HG03439 (cell line): ENCODE results near the gene MYO18B.

Experiments used
- ATAC-seq: cut with Tn5 transposase; IDR thresholded peaks from one replicate; pipeline ENCODE4 v1.9.1; 2021; ENCODE audit warnings: mild to moderate bottlenecking, moderate library complexity; ENCODE audit not compliant: unreplicated experiment

Gene MYO18B

DNA sequence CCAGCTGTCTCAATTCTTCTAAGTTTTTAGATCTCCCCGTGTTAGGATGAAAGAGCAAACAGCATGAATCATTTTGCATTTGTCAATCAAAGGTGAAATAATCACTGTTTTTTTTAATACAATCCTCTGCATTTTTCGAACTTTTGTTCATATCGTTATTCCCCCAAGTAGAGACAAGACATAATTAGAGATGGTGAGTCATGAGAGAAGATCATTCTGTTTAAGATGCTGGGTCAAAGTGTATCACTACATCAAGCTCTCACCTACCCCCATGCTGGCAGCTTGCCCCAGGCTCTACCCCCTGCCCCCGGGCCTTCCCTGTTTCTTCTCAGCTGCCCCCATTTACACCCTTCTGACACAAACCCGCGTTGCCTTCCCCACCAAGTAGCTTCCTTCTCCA, 30.5 kb upstream of the MYO18B start:
- no peak for ATAC-seq

DNA sequence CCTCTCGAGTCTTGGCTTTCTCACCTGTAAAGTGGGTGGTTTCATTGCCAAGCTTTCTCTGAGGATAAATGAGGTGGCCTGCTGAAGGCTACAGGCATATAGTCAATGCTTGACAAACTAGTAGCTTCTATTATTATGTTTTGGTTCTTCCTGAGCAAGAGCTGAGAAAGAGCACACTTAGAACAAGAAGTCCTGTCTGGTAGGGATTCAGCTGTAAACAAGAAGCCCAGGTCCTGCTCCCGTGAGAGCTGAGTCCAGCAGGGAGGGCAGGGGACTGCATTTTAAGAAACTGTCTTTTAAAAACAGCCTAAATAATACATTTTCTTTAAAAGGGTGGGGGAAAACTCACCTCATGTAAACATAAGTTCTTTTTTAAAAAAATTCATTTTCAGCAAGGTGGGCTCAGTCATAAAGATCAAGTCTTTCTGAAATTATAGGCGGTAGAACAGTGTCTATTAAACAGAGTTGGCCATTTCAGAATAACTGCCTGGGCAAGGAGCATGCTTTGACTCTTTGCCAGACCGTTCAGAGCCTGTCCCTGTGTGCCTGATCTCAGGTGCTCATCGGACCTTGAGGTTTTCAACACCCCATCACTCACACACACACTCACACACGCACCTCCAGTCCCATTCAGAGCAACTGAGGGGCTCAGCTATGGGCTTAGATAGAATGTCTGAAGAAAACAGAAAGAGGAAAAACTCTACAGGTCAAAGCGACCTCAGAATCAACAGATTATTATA, 29.2 kb upstream of the MYO18B start:
- no peak for ATAC-seq

DNA sequence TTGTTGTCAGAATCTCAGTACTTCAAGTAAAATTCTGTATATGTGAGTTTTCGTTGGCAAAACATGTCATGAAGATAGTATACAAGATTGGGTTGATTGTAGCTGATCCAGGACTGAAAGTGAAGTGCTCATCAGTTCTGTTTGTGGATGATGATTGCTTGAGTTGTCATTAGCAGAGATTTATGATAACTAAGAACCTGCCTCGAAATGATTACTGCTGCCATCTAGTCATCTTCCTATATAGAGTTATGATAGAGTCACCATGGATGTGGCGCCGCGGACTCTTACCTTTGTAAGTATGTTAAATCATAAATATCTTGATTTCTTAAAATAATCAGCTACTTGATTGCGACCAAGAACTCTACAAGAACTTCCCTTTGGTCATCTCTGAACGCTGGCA, 27.9 kb upstream of the MYO18B start:
- no peak for ATAC-seq

DNA sequence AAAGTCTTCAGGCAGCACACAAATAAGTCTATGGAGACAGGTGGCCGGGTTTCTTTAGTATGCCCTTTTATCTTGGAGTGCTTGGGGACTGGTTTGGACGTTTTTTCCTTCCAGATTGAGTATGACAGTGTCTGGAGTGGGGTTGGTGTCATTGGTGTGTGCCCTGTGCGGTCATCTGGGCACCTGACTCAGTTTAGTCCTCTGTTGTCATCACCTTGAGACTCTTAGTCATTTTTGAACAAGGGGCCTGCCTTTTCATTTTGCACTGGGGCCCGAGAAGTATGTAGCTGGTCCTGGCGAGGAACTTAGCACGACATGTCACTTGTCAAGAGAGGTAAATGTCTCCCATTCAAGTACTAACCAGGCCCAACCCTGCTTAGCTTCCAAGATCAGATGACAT, 27.2 kb upstream of the MYO18B start:
- ATAC-seq: no peak

DNA sequence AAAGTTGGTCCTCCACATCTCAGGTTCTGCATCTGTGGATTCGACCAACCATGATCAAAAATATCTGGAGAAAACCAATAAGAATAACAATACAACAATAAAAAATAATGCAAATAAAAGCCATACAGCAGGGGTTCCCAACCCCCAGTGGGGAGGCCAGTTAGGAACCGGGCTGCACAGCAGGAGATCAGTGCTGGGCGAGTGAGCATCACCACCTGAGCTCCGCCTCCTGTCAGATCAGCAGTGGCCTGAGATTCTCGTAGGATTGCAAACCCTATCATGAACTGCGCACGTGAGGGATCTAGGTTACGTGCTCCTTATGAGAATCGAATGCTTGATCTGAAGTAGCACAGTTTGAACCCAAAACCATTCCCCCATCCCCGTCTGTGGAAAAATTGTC, 25.4 kb upstream of the MYO18B start:
- no peak for ATAC-seq

DNA sequence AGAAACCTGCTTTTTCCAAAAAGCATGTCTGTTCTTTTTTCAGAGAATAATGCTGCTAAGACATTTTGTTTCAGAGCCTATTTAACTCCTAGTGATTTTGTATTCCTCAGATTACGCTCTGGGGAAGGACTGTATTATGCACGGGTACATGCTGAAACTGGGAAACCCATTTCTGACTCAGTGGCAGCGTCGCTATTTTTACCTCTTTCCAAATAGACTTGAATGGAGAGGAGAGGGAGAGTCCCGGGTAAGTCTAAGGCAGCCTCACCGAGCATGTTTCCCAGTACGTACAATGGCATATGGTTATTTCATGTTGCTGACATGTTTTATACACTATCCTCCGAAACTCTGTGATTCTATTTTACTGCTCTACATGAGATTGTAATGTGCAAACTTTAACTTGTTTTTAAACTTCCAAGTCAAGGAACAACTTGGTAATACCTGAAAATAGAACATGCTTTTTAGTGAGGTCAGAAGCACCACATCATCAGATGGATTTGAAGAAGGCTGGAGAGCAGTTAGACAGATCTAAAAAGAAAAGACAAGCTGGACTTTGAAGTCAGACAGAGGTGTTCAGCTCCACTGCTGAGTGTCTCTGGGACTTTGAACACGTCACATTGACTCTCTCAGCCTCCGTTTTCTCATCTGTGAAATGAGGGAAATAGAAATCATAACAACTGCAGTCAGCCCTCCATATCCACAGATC, 23.7 kb upstream of the MYO18B start:
- ATAC-seq: no peak

DNA sequence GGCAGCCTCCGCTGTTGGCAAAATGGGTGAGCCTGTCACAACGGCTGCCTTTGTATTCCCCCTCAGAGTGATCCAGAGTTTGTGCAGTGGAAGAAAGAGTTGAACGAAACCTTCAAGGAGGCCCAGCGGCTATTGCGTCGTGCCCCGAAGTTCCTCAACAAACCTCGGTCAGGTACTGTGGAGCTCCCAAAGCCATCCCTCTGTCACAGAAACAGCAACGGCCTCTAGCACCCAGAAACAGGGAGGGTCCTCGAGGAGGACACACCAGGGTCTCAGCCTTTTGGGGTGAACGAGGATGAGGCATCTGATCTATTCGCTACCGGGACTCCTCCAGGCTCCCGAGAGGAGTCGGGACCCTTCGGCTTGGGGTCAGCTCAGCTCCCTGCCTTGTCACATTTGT, 19.8 kb upstream of the MYO18B start:
- ATAC-seq: no peak

DNA sequence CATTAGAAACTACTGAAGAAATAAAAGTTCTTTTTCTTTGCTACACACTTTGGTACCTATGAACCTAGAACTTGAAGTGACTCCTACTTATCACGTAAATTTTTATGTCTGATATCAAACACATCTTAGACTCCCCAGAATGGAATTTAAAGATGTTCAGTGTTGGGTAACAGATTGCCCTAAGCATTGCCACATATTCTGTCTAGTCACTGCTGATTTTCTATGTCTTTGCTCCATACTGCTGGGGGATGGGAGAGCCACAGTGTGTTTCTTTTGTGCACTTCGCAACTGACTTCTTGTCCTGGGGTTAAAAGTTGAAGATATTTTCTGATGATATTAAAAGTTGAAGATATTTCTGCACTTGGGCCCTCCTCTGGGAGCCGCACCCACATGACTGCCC, 19.4 kb upstream of the MYO18B start:
- no peak for ATAC-seq

DNA sequence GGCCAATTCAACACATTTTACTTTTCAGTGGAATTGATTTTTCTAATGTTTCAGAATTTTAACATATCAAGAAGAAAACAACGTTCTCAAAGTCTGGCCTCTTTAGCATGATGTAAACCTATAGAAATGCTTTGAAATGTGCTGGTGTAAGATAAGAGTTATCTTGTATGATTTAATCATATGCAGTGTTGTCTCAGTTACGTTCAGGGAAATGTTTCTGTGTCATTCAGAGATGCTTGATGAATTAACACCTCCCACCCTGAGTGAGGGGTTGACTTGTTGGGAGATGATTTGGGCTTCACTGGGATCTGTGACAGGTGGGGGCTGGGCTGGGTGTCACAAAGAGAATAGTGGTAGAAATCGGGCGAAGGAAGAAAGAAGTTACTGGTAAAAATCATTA, 15.7 kb upstream of the MYO18B start:
- ATAC-seq: no peak

DNA sequence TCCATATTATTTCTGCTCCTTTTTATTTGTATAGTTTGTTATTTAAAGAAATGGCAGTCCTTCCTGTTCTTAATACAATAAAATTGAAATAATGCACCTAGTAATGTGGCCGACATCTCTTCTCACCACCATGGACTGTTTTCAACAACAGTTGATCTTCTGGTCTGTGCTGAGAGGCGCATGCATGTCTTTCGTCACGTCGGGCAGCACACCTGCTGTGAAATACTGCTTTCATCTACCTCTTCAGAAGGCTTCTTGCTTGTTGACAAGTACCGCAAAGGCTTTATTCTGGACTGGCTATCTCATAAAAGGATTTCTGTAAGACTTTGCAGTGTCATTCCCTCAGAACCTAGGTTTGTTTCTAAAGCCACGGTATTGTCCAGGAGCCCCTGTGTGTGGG, 13.9 kb upstream of the MYO18B start:
- ATAC-seq: no peak

DNA sequence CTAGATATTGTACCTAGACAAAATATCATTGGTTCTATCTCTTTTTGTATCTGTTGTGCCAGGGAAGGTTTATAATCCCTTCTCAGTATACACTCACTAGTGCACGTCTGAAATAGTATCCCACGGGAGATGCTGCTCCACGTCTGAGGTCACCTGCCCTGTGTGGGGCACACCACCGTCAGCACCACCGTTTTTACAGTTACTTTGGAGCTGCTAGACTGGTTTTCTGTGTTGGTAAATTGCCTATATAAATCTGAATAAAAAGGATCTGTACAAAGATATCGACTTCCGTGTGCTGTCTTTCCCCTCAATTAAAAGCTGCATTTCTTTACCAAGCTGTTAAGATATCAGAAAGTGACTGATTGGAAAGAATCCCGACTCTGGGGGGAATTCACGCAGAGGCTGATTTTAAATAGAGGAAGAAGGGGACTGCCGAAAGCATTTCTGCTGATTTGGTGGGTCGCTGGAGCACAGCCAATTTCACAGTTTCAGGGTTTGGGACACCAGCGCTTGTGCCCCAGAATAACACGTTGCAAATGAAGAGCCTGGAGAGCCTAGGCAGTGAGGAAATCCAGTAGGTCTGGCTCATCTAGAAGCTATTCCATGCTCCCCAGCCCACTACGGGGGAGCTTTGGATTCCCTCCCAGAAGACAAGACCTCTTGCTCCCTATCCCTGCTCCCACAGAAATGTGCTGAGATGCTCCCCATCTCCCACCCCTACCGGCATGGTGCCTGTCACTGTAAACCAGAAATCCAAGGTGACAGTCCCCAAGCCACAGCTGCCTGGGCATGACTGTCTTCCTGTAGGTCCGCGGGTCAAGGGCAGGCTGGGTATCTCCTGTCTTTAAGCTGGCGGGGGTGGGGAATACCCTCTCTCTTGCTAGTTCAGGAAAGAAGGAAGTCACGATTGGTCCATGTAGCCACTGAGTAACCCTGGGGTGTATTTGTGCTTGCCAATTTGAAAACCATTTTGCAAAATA, 12.7 kb upstream of the MYO18B start:
- no peak for ATAC-seq

DNA sequence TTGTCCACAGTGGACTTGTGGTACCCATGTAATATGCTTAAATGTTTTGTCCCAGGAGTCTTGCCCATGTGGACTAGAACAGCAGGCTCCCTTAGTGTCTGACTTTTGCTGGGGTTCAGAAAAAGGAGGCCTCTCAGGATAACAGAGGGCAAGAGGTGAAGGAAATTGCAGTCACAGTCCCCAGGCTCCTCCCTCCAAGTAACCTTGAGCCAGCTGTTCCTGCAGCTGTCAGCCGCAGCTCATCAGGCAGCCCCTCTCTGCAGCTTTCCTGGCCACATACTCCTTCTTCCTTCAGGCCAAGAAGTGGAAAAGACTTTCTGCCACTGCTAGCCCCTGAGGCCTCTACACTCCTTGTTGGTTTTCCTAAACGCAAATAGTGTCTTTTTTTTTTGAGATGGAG, 6.3 kb upstream of the MYO18B start:
- no peak for ATAC-seq

DNA sequence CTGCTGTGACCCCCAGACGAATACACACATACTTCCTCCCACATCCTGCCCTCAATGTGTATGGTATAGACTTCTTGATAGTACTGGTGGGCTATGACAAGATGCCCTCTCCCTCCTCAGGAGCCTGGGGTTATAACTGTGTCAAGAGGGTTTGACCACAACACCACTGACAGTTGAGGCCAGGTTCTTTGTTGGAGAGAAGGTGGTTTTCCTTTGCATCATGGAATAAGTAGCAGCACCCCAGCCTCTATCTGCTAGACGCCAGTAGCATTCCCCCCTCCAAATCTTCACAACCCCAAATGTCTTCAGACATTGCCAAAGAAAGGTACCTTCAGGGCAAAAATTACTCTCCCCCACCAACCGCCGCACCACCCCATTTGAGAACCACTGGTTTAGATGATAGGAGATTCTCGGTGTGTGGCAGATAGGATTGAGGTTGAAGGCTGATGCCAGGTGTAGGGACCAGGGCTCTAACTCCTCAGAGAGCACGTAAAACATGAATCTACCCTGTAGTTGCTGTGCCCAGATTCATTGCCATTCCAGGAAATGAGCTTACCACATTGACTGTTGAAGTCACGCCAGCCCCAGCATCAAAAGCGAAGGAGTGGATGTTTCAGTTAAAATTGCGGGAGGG, 5.5 kb upstream of the MYO18B start:
- no peak for ATAC-seq

DNA sequence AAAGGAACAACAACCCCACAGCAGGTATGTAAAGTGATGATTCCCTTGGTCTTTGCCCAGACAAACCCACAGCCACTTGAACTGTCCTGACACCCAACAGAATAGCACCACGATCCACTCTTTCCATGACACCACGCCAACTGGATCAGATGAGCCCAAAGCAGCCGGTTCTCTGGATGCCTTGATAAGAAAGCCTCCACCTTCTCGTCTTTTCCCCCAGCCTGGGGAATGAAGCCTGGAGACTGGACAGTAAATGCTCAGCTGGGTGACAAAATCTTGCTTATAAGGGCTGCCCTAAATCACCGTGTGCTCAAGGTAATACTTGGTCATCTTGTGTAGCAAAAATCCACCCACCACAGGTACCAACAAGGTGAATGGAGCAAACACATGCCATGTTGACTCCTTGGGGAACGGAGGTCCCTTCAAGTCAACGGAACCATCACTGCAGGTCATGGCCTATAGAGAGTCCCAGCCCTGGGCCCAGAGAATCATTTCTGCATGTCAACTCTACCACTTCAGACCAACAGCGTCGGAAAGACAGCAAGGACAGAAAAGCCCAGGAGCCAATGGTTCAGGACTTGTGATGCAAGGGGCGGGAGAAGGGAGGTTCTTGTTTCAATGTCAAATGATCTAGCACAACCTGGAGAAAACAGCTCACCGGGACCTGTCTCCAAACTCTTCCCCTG, 2.2 kb upstream of the MYO18B start:
- no peak for ATAC-seq

DNA sequence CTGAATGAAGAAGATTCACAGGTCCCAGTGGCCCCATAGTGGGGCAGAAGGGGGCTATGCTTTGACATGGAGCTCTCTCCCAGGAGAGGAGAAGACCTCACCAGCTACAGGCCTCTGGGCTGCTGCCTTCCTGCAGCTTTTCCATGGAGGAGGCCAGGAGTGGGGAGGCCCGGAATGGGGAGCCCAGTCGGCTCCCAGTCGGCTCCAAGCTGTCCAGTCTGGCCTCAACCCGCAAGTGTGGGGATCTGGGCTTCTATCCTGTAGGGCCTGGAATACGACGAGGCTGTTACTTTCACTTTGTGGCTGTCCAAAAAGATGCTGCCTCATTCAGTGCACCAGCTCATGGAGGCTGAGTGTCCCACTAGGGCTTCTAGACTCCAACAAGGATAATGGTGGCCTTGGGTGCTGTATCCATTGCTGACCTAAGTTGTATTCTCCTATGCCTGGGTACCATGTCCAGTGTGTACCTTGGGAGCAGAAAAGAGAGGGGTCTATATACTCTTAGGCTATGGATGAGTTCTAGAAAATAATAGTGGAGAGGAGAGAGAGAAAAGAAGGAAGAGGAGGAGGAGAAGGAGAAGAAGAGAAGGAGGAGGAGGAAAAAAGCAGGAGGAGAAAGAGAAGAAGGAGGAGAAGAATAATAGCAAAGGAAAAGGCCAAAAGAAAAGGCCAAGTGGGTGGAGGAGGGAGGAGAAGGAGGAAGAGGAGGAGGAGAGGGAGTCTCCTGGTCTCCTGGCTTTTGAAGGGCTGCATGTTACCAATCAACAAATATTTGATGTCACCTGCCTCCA, 1.1 kb downstream of the MYO18B start:
- no peak for ATAC-seq

DNA sequence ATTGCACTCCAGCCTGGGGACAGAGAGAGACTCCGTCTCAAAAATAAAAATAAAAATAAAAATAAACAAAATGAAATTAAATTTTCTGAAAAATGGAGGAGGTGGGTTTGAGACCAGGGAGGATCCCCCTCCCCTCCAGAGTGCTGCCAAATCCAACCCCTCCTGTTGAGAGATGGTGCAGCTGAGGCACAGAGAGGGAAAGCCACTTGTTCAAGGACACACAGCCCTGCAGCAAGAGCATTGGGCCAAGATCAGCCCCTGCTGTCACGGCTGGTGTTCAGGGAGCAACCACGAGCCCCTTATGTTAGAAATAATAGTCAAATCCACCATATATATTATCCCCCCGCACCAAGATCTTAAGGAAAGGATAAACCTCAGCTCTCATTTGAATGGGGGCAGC, 2.7 kb downstream of the MYO18B start:
- no peak for ATAC-seq

DNA sequence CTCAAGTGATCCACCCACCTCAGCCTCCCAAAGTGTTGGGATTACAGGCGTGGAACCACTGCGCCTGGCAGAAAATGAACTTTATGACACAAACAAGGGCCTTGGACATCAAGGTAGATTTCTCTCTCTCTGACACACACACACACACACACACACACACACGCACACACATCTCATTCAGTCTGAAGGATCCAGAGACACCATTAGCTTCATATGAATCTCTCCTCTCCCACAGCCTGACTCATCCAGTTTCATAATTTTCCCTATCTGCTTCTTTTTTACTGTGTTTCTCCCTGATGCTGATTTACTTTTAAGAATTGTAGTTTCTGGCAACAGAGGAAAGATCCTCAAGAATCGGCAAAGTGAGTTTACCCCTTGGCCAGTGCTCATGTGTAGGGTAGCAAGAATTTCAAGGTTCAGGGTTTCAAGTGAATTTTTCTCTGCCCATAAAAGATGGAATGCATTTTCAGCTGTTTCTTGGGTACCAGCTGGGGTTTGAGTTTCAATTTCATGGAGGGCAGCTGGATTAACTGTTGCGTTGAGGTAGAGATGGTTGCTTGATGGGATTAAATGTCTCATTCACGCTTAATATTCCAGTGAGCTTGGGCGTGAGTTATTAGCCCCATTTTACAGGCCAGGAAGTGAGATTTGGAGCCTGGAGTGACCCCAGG, 3.5 kb downstream of the MYO18B start:
- no peak for ATAC-seq

DNA sequence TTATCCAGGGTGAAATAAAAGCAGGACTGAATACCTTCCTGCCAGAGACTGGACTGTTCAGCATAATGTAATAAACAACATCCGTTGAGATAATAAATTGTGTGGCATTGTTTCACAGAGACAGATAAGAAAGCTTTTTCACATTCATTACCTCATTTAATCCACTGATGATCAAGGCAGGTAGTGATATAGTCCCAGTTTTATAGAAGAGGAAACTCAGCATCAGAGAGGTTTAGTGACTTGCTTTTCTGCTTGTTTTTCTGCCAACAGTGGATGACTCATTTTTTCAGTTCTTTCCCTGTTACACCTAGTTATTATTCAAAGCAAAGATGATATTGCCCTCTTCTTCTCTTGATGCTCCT, 4.0 kb downstream of the MYO18B start:
- ATAC-seq: no peak

DNA sequence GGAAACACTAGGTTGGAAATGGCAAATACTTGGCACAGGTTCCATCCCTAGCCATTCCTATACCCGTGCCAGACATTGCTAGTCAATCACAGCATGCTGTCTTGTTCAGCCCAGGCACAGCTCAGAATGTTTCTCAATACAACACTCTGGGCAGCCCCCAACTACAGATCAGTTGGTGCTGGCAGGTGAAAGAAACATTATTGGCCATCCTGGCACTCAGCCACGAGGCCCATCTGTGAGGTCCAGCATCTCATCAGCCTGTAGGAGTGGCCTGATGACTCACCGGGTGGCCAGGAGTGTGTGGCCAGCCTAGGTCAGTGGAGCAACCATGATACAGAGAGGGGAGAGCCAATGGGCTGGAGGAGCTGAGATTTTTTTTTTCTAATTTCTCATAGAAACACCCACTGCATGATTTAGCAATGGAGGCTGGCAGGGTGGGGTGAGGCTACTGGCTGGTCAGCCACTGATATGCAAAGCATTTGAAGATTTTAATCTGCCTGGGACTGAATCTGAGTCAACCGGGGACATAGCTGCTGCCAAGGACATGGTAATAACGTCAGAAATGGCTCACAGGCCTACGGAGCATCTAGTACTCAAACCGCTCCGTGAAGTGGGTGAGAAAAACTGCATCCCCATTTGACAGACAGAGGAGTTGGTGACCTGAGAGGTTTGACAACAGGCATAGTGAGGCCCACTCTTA, 5.4 kb downstream of the MYO18B start:
- no peak for ATAC-seq
